ENCODE measurements around the gene NDOR1. TPM values are rescaled to one million over a fixed set of nuclear protein-coding genes. Genes with fewer than 3 reads are reported as not detected.

The NDOR1 gene
- 10 to 100 TPM in 1 of 10 donors, 1 to 10 TPM in 9; 4.6 to 10.1 (median 5.4) TPM for total RNA-seq
- 10 to 100 TPM in 1 of 2 donors, 1 to 10 TPM in 1; 6.5 to 10.6 TPM for polyA plus RNA-seq
- long read RNA-seq, donor 1, partial matches to known transcripts = 3 of 11 reads
- long read RNA-seq, donor 1, other reads (novel, unspliced or antisense) = 6 of 11 reads
- long read RNA-seq, donor 2, partial matches to known transcripts = 1 of 7 reads
- long read RNA-seq, donor 2, other reads (novel, unspliced or antisense) = 3 of 7 reads
- long read RNA-seq, donor 3, partial matches to known transcripts = 4 of 10 reads
- long read RNA-seq, donor 3, other reads (novel, unspliced or antisense) = 5 of 10 reads

GRCh38 chr9:137205126-137206069 is at the start of gene NDOR1, which contains the start of gene TMEM203:
NDOR1 (plus strand) TSS chr9:137205700; CDS start chr9:137205778, 78 bp downstream.
TMEM203 (minus strand) TSS chr9:137205648; CDS start chr9:137205414, 234 bp downstream.
- Histone ChIP-seq H3K4me3 (peak within 1 kb of the TSS; percentile 31 to 96 (median 86)), H3K9me3 (no peaks in the 10 kb centered on the region), H3K4me1 (peaks cover 20 to 58% (median 54%) of the 10 kb centered on the region in 9 donors), H3K27ac (peak within 1 kb of the TSS in 9 of 10 donors; percentile 75 to 94 (median 89)), H3K27me3 (no peaks in the 10 kb centered on the region), H3K36me3 (peaks cover 0 to 23% (median 0%) of the 10 kb centered on the region in 9 donors)
- WGBS, 2 donors = 0% methylated on average over 76 to 98 of the region's 98 CpGs
- TF ChIP-seq CTCF (IDR thresholded peaks at IDR 0.05) = no peak
- peak; percentile 94 for DNase-seq
- ATAC-seq = peak; percentile 58 to 74 (median 66)
- intact Hi-C loops (cut with DNase I) = loop anchor here in 1 of 10 donors (1.0 kb wide), 1 partner anchor 17 kb away; the partner anchor contains the start of genes ANAPC2 and SSNA1

GRCh38 chr9:137156567-137157375 is 48.7 kb upstream of the NDOR1 start:
- no peak overlapping the region for H3K27ac ChIP-seq
- ATAC-seq (peak; percentile 42 to 77 (median 64)), DNase-seq (no peak)
- intact Hi-C loops (cut with DNase I) = no loop called here
- peaks cover 26 to 81% (median 72%) of the 10 kb centered on the region in 7 donors for H3K27me3 ChIP-seq
- H3K36me3 ChIP-seq = no peaks in the 10 kb centered on the region
- 3% methylated on average over 63 to 65 of the region's 65 CpGs for WGBS, 2 donors
- no peak for TF ChIP-seq CTCF (IDR thresholded peaks at IDR 0.05)
- H3K9me3 ChIP-seq = no peaks in the 10 kb centered on the region
- H3K4me1 ChIP-seq = peaks cover 0 to 12% (median 8%) of the 10 kb centered on the region in 9 donors
- peak overlapping the region in 5 of 10 donors; percentile 1 to 28 (median 17) for H3K4me3 ChIP-seq

GRCh38 chr9:137157618-137158415 is 47.7 kb upstream of the NDOR1 start:
- Histone ChIP-seq H3K9me3 (no peaks in the 10 kb centered on the region), H3K36me3 (no peaks in the 10 kb centered on the region), H3K4me1 (peaks cover 3 to 22% (median 17%) of the 10 kb centered on the region in 9 donors), H3K27ac (no peak overlapping the region), H3K4me3 (no peak overlapping the region), H3K27me3 (peaks cover 34 to 91% (median 82%) of the 10 kb centered on the region in 7 donors)
- 64 to 65% methylated on average over 19 of the region's 19 CpGs for WGBS, 2 donors
- no peak for DNase-seq
- TF ChIP-seq CTCF (IDR thresholded peaks at IDR 0.05) = no peak
- intact Hi-C loops (cut with DNase I) = no loop called here
- ATAC-seq = no peak
